Neural cell (in vitro differentiated cells): Measurements from ENCODE around the gene PCDH15.

Source experiments
- EZH2 ChIP-seq: fragments of 200-600, 300-800 bp; shearing (Covaris generic), sonication (generic); IDR thresholded peaks from 2 replicates; pipeline ENCODE4 v1.6.1; 2014; ENCODE audit warnings: antibody characterized with exemption, low read length, borderline replicate concordance, mild to moderate bottlenecking; ENCODE audit not compliant: insufficient read depth, poor library complexity, severe bottlenecking
- POLR2AphosphoS5 ChIP-seq: IDR thresholded peaks from 2 replicates; pipeline ENCODE4 v1.6.1; 2012
- SMC3 ChIP-seq: fragments of 450-650 bp; conservative IDR thresholded peaks from 2 replicates; pipeline ENCODE4 v1.6.1; 2014; ENCODE audit warnings: antibody characterized with exemption, mild to moderate bottlenecking, moderate library complexity; ENCODE audit not compliant: poor library complexity
- TAF1 ChIP-seq: IDR thresholded peaks from 2 replicates; pipeline ENCODE4 v1.6.1; 2012; ENCODE audit warnings: low read depth
- TF ChIP-seq, protein P1 (sequence below): fragments of 450-650 bp; IDR thresholded peaks from 2 replicates; pipeline ENCODE4 v1.5.1; 2014; ENCODE audit warnings: antibody characterized with exemption, mild to moderate bottlenecking, moderate library complexity; ENCODE audit not compliant: poor library complexity, severe bottlenecking
- TF ChIP-seq, protein P2 (sequence below): IDR thresholded peaks from 2 replicates; pipeline ENCODE4 v1.6.1; 2012; ENCODE audit warnings: borderline replicate concordance

DNA sequence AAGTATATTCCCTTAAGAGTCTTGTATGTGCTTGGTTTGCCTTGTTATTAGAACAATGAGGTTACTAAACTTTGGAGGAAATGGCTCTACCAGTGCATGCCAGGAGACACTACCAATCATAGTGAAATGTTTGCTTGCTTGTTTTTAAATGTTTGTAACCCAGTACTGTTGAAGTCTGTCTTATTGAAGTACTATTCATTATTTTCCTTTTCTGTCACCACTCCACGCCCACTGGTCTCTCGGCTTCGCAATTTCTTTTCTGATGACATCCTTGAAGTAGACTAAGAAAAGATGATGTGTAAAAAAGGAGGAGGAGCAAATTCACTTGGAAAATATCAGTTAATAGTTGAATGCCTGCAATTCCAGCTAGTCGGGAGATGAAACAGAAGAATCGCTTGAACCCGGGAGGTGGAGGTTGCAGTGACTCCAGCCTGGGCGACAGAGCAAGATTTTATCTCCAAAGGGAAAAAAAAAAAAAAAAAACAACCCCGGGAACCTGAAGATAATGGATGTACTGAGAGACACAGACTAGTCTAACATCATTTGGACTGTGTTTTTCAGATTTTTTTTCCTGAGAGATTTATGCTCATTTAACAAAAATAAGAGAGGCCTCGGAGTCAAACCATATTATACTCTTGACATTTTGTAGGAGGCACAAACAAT is 959.4 kb downstream of the PCDH15 start:
- TF ChIP-seq, protein P1, sequence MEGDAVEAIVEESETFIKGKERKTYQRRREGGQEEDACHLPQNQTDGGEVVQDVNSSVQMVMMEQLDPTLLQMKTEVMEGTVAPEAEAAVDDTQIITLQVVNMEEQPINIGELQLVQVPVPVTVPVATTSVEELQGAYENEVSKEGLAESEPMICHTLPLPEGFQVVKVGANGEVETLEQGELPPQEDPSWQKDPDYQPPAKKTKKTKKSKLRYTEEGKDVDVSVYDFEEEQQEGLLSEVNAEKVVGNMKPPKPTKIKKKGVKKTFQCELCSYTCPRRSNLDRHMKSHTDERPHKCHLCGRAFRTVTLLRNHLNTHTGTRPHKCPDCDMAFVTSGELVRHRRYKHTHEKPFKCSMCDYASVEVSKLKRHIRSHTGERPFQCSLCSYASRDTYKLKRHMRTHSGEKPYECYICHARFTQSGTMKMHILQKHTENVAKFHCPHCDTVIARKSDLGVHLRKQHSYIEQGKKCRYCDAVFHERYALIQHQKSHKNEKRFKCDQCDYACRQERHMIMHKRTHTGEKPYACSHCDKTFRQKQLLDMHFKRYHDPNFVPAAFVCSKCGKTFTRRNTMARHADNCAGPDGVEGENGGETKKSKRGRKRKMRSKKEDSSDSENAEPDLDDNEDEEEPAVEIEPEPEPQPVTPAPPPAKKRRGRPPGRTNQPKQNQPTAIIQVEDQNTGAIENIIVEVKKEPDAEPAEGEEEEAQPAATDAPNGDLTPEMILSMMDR, result no peak
- TF ChIP-seq, protein P2, sequence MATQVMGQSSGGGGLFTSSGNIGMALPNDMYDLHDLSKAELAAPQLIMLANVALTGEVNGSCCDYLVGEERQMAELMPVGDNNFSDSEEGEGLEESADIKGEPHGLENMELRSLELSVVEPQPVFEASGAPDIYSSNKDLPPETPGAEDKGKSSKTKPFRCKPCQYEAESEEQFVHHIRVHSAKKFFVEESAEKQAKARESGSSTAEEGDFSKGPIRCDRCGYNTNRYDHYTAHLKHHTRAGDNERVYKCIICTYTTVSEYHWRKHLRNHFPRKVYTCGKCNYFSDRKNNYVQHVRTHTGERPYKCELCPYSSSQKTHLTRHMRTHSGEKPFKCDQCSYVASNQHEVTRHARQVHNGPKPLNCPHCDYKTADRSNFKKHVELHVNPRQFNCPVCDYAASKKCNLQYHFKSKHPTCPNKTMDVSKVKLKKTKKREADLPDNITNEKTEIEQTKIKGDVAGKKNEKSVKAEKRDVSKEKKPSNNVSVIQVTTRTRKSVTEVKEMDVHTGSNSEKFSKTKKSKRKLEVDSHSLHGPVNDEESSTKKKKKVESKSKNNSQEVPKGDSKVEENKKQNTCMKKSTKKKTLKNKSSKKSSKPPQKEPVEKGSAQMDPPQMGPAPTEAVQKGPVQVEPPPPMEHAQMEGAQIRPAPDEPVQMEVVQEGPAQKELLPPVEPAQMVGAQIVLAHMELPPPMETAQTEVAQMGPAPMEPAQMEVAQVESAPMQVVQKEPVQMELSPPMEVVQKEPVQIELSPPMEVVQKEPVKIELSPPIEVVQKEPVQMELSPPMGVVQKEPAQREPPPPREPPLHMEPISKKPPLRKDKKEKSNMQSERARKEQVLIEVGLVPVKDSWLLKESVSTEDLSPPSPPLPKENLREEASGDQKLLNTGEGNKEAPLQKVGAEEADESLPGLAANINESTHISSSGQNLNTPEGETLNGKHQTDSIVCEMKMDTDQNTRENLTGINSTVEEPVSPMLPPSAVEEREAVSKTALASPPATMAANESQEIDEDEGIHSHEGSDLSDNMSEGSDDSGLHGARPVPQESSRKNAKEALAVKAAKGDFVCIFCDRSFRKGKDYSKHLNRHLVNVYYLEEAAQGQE, result no peak
- TF ChIP-seq POLR2AphosphoS5 (no peak), TAF1 (no peak), EZH2 (no peak), SMC3 (no peak)
